ENCODE results near the gene POLH.

GRCh38 chr6:43624786-43625288 is 48.9 kb downstream of the POLH start:
- TF ChIP-seq, protein P1, sequence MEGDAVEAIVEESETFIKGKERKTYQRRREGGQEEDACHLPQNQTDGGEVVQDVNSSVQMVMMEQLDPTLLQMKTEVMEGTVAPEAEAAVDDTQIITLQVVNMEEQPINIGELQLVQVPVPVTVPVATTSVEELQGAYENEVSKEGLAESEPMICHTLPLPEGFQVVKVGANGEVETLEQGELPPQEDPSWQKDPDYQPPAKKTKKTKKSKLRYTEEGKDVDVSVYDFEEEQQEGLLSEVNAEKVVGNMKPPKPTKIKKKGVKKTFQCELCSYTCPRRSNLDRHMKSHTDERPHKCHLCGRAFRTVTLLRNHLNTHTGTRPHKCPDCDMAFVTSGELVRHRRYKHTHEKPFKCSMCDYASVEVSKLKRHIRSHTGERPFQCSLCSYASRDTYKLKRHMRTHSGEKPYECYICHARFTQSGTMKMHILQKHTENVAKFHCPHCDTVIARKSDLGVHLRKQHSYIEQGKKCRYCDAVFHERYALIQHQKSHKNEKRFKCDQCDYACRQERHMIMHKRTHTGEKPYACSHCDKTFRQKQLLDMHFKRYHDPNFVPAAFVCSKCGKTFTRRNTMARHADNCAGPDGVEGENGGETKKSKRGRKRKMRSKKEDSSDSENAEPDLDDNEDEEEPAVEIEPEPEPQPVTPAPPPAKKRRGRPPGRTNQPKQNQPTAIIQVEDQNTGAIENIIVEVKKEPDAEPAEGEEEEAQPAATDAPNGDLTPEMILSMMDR (IDR thresholded peaks at IDR 0.05): no peak
- TF ChIP-seq POLR2AphosphoS5 (IDR thresholded peaks at IDR 0.05) (no peak), EP300 (IDR thresholded peaks at IDR 0.05) (no peak)
